ENCODE results near the gene HNRNPAB. TPM values are rescaled to one million over a fixed set of nuclear protein-coding genes. Genes with fewer than 3 reads are reported as not detected.

The HNRNPAB gene
- total RNA-seq, 1 experiment from 2014 or later, result 408 TPM

DNA sequence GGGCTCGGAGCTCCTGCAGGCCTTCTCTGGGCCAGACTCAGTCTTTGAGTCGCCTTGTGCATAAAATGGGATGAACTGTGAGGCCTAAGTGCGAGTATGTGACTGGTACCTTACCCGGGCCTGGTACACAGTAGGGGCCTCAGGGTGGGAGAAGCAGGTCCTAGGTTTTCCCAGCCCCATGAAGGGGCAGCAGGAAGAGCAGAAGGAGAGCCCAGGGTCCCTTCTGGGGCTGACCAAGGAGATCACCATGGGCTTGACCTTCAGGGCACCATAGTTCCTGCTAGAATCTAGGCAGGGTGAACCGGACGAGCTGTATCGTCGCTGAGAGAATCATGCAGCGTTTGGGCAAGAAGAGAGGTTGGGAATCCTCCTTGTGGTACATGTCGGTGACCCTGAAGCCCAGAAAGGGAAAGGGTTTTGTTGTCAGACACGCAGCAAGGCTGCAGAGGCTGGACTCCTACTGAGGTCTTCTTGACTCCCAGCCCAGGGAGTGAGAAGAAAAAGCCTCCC is 28.6 kb downstream of the HNRNPAB start:
- CTCF ChIA-PET, result interaction anchor here (0.6 kb wide), 1 partner anchor 267 kb away, joined by 8 read pairs; no protein-coding TSS in a partner anchor
- Histone ChIP-seq H3K27ac (ENCODE audit: low read depth, low read length, poor library complexity, severe bottlenecking) (peak overlapping the region; percentile 95), H3K27me3 (replicated peaks; ENCODE audit: insufficient read depth, low read depth, low read length, poor library complexity) (no peaks in the 10 kb centered on the region), H3K36me3 (ENCODE audit: insufficient read depth, low read length, poor library complexity, severe bottlenecking) (peaks cover 9% of the 10 kb centered on the region), H3K4me3 (ENCODE audit: low read depth, low read length, poor library complexity, severe bottlenecking) (peak overlapping the region; percentile 92), H3K4me1 (ENCODE audit: insufficient read depth, low read length, poor library complexity, severe bottlenecking) (peaks cover 7% of the 10 kb centered on the region), H3K9me3 (ENCODE audit: low read depth, low read length, poor library complexity, severe bottlenecking) (no peaks in the 10 kb centered on the region)
- TF ChIP-seq EZH2 (IDR thresholded peaks at IDR 0.05; ENCODE audit: borderline replicate concordance, low read depth, low read length, poor library complexity, severe bottlenecking), result no peak
- TF ChIP-seq, protein P1, sequence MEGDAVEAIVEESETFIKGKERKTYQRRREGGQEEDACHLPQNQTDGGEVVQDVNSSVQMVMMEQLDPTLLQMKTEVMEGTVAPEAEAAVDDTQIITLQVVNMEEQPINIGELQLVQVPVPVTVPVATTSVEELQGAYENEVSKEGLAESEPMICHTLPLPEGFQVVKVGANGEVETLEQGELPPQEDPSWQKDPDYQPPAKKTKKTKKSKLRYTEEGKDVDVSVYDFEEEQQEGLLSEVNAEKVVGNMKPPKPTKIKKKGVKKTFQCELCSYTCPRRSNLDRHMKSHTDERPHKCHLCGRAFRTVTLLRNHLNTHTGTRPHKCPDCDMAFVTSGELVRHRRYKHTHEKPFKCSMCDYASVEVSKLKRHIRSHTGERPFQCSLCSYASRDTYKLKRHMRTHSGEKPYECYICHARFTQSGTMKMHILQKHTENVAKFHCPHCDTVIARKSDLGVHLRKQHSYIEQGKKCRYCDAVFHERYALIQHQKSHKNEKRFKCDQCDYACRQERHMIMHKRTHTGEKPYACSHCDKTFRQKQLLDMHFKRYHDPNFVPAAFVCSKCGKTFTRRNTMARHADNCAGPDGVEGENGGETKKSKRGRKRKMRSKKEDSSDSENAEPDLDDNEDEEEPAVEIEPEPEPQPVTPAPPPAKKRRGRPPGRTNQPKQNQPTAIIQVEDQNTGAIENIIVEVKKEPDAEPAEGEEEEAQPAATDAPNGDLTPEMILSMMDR (conservative IDR thresholded peaks at IDR 0.05; ENCODE audit: low read depth, low read length), result no peak
- no TSS peak for BruUV-seq (replicated peaks)
- intact Hi-C loops (cut with micrococcal nuclease; ENCODE audit: unreplicated experiment), result no loop called here
- DNase-seq (ENCODE audit: low spot score), result no peak
- POLR2A ChIA-PET (ENCODE audit: low non-redundant PET), result no interaction called here

DNA sequence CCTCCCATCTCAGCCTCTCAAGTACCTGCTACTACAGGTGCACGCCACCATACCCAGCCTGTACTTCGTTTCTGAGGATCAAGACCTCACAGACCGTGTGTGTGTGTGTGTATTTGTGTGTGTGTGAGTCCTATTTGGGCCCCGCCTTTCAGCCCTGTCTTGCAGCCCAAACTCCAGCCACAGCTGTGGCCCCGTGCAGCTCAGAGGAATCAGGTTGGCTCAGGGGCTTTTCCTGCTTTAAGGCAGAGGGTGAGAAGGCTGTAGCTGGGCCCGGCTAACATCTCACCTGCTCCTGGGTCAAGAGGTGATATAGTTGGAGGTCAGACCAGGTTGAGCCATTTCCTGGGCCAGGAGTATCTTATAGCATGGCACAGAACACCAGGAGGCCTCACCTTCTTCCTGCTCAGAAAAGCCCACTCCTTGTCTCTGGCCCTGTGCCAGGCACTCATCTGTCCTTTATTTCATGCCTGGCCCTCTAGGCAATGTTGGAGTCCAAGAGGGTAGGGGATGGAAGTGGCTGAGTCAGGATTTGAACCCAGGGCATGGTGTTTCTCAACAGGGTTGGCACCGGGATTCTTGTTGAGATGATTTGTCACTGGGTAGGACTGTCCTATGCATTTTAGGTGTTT is 29.9 kb downstream of the HNRNPAB start:
- no peaks in the 10 kb centered on the region for H3K9me3 ChIP-seq (ENCODE audit: low read depth, low read length, poor library complexity, severe bottlenecking)
- BruUV-seq (replicated peaks), result no TSS peak
- ChIA-PET CTCF (interaction anchor here (0.6 to 1.6 kb wide), 3 partner anchors 52 to 603 kb away, joined by 3 to 6 read pairs (median 5); partner anchors contain the start of gene COL23A1), POLR2A (ENCODE audit: low non-redundant PET) (no interaction called here)
- peaks cover 7% of the 10 kb centered on the region for H3K4me1 ChIP-seq (ENCODE audit: insufficient read depth, low read length, poor library complexity, severe bottlenecking)
- intact Hi-C loops (cut with micrococcal nuclease; ENCODE audit: unreplicated experiment), result no loop called here
- TF ChIP-seq EZH2 (IDR thresholded peaks at IDR 0.05; ENCODE audit: borderline replicate concordance, low read depth, low read length, poor library complexity, severe bottlenecking), result no peak
- no peak overlapping the region for H3K4me3 ChIP-seq (ENCODE audit: low read depth, low read length, poor library complexity, severe bottlenecking)
- DNase-seq (ENCODE audit: low spot score), result no peak
- no peak overlapping the region for H3K27ac ChIP-seq (ENCODE audit: low read depth, low read length, poor library complexity, severe bottlenecking)
- peaks cover 9% of the 10 kb centered on the region for H3K36me3 ChIP-seq (ENCODE audit: insufficient read depth, low read length, poor library complexity, severe bottlenecking)
- H3K27me3 ChIP-seq (replicated peaks; ENCODE audit: insufficient read depth, low read depth, low read length, poor library complexity), result no peaks in the 10 kb centered on the region

DNA sequence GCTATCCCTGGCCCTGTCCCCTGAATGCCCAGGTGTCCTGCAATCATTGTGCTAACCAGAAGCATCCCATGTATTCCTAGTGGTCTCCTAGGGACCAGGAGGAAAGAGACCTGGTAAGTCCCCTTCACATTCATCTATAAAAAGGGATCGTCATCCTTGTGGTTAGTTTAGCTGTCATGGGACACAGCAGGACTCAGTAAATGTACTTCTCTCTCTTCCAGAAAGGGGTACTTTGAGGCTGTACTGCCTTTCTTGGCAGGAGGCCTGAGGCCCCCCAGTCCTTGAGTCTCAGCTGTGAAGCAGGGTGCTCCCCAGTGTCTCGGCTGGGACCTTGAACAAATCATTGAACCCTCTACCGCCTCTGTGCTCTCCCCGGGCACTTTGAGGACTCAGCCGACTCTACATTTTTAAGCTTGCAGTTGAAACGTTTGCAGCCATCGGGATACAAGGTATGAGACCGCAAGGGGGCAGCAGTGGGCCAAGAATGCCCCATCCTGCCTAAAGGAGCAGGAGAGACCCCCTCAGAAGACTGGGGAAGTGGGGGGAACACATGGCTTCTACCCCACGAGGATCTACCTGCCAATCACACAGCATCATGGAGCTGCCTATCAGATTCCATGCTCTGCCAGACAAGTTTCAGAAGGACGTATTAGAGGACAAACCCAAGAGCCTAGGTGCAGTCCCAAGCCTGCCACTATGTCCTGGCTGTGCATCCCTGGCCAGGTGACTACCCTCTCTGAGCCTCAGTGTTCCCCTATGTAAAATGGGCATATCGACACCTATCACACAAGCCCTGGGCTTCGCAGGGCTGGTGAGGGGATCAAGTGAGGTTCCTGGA is 30.6 kb downstream of the HNRNPAB start:
- intact Hi-C loops (cut with micrococcal nuclease; ENCODE audit: unreplicated experiment), result loop anchor here (5.0 kb wide), 1 partner anchor 1257 kb away; no protein-coding TSS in a partner anchor
- Histone ChIP-seq H3K27me3 (replicated peaks; ENCODE audit: insufficient read depth, low read depth, low read length, poor library complexity) (no peaks in the 10 kb centered on the region), H3K36me3 (ENCODE audit: insufficient read depth, low read length, poor library complexity, severe bottlenecking) (peaks cover 2% of the 10 kb centered on the region), H3K9me3 (ENCODE audit: low read depth, low read length, poor library complexity, severe bottlenecking) (no peaks in the 10 kb centered on the region), H3K4me3 (ENCODE audit: low read depth, low read length, poor library complexity, severe bottlenecking) (no peak overlapping the region), H3K4me1 (ENCODE audit: insufficient read depth, low read length, poor library complexity, severe bottlenecking) (peaks cover 7% of the 10 kb centered on the region), H3K27ac (ENCODE audit: low read depth, low read length, poor library complexity, severe bottlenecking) (no peak overlapping the region)
- peak; percentile 76 for DNase-seq (ENCODE audit: low spot score)
- ChIA-PET POLR2A (ENCODE audit: low non-redundant PET) (no interaction called here), CTCF (interaction anchor here (0.5 to 1.6 kb wide), 4 partner anchors 51 to 602 kb away, joined by 3 to 9 read pairs (median 6); partner anchors contain the start of gene COL23A1)
- BruUV-seq (replicated peaks), result no TSS peak
- no peak for TF ChIP-seq EZH2 (IDR thresholded peaks at IDR 0.05; ENCODE audit: borderline replicate concordance, low read depth, low read length, poor library complexity, severe bottlenecking)
- TF ChIP-seq, protein P1 (conservative IDR thresholded peaks at IDR 0.05; ENCODE audit: low read depth, low read length), result peak; percentile 88

Data from A673 (cell line).